Keratinocyte (primary cell): ENCODE results near the gene SLC15A3.

Experiments used
- EZH2 ChIP-seq: IDR thresholded peaks from one replicate; pipeline ENCODE4 v1.6.1; 2012; ENCODE audit warnings: inconsistent platforms, mild to moderate bottlenecking, low read length, moderate library complexity
- TF ChIP-seq, protein P1 (sequence below), 3 experiments: IDR thresholded peaks in 1 of 3; conservative IDR thresholded peaks in 1 of 3; optimal IDR thresholded peaks in 1 of 3; 2 replicates in 2 of 3; 3 replicates in 1 of 3; pipeline versions ENCODE3 to v1.5.1; 2011; ENCODE audit warnings: low read length in 3 of 3, mild to moderate bottlenecking in 3 of 3, moderate library complexity in 2 of 3, control low read depth in 1 of 3, inconsistent platforms in 1 of 3; ENCODE audit not compliant: insufficient read depth in 2 of 3; ENCODE audit errors: extremely low read depth in 1 of 3

DNA sequence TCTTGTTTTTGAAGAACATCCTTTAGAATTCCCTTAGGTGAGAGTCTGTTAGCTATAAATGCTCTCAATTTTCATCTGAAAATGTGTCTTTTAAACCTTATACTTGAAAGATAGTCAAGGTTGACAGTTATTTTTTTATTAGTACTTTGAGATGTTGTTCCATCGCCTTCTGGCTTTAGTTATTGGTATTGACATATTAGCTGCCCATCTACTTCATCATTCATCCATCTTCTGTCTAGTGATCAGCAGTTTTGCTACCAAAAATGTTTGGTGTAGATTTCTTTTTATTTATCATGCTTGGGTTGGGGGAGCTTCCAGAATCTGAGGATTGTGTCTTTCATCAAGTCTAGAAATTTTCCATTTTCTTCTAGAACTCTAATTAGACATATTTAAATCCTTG is 16.2 kb upstream of the SLC15A3 start:
- TF ChIP-seq, protein P1, sequence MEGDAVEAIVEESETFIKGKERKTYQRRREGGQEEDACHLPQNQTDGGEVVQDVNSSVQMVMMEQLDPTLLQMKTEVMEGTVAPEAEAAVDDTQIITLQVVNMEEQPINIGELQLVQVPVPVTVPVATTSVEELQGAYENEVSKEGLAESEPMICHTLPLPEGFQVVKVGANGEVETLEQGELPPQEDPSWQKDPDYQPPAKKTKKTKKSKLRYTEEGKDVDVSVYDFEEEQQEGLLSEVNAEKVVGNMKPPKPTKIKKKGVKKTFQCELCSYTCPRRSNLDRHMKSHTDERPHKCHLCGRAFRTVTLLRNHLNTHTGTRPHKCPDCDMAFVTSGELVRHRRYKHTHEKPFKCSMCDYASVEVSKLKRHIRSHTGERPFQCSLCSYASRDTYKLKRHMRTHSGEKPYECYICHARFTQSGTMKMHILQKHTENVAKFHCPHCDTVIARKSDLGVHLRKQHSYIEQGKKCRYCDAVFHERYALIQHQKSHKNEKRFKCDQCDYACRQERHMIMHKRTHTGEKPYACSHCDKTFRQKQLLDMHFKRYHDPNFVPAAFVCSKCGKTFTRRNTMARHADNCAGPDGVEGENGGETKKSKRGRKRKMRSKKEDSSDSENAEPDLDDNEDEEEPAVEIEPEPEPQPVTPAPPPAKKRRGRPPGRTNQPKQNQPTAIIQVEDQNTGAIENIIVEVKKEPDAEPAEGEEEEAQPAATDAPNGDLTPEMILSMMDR (optimal IDR thresholded peaks at IDR 0.05 in 1 of 3, IDR thresholded peaks at IDR 0.05 in 1 of 3, conservative IDR thresholded peaks at IDR 0.05 in 1 of 3; ENCODE audit: extremely low read depth in 1 of 3, insufficient read depth in 2 of 3, low read length in 3 of 3) = no peak
- TF ChIP-seq EZH2 = no peak
